GM19351 (cell line): ENCODE measurements around the gene AGTPBP1.

Source experiments
- ATAC-seq: cut with Tn5 transposase; IDR thresholded peaks from one replicate; pipeline ENCODE4 v1.9.1; 2021; ENCODE audit warnings: mild to moderate bottlenecking, moderate library complexity; ENCODE audit not compliant: unreplicated experiment

Gene AGTPBP1

DNA sequence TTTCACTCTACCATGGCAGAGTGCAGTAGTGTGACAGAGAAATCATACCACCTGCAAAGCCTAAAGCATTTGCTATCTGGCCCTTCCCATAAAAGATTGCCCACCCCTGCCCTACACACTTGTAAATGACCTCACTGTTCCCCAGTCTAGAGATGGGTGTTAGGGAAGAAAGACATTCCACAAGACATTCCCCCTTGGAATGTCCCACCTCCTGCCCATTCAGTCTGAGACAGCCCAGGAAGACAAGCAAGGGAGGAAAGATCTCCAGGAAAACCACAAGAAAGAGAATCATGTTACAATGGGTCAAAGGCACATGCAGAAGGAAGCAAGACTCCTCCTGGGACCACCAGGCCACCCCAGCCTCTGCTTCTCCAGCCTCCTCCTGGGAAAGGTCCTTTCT, 230.0 kb downstream of the AGTPBP1 start:
- ATAC-seq, result no peak

DNA sequence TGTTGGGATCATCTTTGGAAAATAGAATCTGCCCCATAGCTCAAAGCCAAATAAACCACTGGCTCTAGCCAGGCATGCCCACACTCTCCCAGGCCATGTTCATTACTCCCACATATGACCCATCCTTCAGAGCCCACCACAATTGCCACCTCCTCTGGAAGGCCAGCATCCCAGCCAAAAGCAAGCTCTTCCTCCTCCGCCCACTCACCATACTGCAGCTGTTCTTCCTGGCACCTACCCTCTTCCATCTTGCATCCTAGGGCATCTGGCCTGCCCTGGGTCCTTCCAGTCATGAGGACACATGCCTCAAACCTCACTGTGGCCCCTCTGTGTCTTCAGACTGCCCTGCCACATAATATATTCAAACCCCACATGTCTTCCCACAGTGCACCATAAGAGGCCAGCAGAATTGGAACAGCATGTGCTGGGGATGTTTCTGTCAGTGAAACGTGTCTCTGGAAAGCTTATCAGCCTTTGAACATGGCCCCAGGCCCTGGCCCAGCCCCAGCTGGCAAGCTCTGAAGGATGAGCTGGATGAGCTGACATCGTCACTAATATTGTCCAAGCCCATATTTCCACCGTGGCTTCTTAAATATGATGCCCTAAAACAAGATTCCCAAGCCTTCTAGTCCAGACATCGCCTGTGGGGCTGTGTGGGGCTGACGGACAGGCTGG, 230.8 kb downstream of the AGTPBP1 start:
- no peak for ATAC-seq

DNA sequence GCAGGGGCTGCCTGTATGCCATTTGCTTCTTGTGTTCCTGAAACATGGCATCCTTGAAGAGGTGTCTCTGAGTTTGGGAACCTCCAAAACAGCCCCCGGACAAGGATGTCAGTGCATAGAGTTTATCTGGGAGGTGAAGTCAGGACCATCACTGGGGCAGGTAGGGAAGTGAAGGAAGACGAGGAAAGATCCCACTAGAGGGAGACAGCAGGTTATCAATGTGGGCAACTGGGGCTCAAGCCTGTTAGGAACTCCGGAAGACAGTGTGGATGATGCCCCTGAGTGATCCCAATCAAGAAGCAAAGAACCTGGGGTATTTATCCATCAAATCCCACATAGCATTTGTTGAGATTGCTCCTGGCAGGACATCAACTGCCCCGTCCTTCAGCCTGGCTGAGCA, 233.1 kb downstream of the AGTPBP1 start:
- no peak for ATAC-seq

DNA sequence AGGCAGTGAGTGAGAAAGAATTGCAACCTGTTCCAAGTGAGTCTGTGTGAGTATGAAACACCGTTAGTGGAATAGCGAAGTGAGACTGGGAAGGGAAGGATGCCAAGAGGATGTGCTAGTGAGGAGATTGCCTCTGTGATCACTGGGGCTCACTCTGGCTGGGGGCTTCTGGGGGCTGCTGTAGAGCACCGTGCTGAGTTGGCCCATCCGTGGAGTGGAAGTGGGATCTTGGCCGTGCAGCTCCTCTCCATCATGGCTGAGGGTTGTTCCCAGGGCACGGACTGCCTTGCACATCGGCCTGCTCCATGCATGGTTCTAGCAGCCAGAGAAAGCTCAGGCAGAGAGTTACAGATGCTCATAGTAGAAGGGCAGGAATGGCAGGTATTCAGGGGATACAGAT, 236.1 kb downstream of the AGTPBP1 start:
- no peak for ATAC-seq

DNA sequence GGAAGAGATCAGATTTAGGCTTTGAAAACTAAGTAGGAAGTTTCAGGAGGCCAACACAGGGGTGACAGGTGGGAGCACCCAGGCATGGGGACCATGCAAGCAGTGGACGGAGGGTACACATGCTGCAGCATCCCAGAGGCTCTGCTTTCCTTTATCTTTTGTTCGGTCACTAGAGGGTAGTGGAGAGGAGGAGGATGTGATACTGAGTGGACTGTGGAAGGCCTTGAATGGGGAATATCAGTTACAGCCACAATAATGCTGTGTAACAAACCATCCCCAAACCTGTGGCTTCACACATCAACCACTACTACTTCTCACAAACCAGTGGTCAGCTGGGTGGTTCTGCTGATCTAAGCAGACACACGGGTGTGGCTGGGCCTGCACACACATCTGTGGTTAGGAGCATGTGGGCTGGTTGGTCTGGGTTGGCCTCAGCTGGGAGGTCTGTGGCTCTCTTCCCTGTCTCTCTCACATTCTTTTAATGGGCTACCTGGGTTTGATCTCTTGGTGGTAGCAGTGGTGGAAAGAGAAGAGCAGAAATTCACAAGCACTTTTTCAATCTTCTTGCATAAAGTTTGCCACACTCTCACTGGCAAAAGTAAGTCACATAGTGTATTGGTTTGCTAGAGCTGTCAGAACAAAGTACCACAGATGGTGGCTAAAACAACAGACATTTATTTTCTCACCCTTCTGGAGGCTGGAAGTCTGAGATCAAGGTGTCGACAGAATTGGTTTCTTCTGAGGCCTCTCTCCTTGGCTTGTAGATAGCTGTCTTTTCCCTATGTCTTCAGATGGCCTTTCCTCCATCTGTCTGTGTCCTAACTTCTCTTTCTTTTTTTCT, 238.7 kb downstream of the AGTPBP1 start:
- ATAC-seq, result no peak

DNA sequence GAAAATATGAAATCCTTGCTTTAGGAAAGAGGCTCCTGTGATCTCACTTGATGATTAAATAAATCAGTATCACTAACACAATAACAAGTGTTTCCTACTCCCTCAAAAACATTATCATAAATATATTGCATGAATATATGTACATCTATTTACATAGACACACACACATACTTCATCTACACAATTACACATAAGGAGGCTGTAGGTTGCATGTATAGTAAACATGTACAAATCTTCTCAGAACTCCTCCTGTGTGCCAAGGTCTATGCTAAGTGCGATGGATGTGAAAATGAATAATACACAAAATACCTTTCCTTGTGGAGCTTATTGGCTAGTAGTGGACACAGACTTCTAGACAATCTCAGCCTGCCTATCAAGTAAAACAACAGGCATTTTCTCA, 239.9 kb downstream of the AGTPBP1 start:
- ATAC-seq, result no peak

DNA sequence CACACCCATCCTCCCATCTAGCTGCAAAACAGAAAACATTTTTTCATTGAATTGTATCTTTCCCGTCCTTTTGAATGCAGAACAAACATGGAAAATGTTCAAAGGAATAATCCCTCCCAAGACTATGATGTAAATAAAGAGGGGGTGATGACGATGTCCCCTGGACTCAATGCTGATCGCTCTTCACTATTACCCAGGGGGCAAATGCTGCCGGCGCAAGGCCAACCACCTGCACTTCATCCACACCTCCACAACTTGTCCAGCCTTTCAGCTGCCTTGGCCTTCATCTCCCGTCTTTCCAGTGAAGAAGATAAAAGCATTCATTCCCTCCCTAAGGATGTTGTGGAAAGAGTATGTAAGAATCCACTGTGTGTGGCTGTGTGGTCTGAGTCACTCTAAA, 240.3 kb downstream of the AGTPBP1 start:
- no peak for ATAC-seq
